H1 (cell line): ENCODE data around the gene ACTBL2. TPM values are rescaled to one million over a fixed set of nuclear protein-coding genes. Genes with fewer than 3 reads are reported as not detected.

Experiments
- EP300 ChIP-seq, 2 experiments: IDR thresholded peaks; 1 replicate in 1 of 2; 2 replicates in 1 of 2; pipeline ENCODE4 v1.6.1; 2011 to 2012; ENCODE audit warnings: low read depth in 2 of 2, low read length in 2 of 2, mild to moderate bottlenecking in 2 of 2, borderline replicate concordance in 1 of 2, inconsistent platforms in 1 of 2, moderate library complexity in 1 of 2
- GABPA ChIP-seq: IDR thresholded peaks from 2 replicates; pipeline ENCODE4 v1.6.1; 2011; ENCODE audit warnings: mild to moderate bottlenecking, low read length, moderate library complexity, borderline replicate concordance; ENCODE audit not compliant: insufficient read depth
- KDM4A ChIP-seq: IDR thresholded peaks from one replicate; pipeline ENCODE4 v1.7.1; 2012; ENCODE audit warnings: low read depth, mild to moderate bottlenecking, moderate library complexity, low read length, inconsistent platforms; ENCODE audit not compliant: severe bottlenecking
- NRF1 ChIP-seq: IDR thresholded peaks from 2 replicates; pipeline ENCODE4 v1.6.1; 2011; ENCODE audit warnings: mild to moderate bottlenecking, low read depth, low read length, improper control_type of control experiment
- RXRA ChIP-seq: IDR thresholded peaks from 2 replicates; pipeline ENCODE4 v1.6.1; 2011; ENCODE audit warnings: low read depth, mild to moderate bottlenecking, low read length, moderate library complexity; ENCODE audit not compliant: insufficient read depth
- SP2 ChIP-seq: IDR thresholded peaks from 2 replicates; pipeline ENCODE4 v1.6.1; 2012; ENCODE audit warnings: mild to moderate bottlenecking, low read length, inconsistent platforms
- TBP ChIP-seq: IDR thresholded peaks from 2 replicates; pipeline ENCODE4 v1.6.1; 2011; ENCODE audit warnings: low read depth, low read length, improper control_type of control experiment
- polyA plus RNA-seq, 7 experiments: library from polyadenylated mRNA; depleted of rRNA in 3 of 7; stranded (reverse) in 5 of 7; unstranded in 2 of 7; fragments of >200 nt in 5 of 7; fragments of 200-250 nt in 2 of 7; gene quantifications; 1 replicate in 5 of 7; 2 replicates in 1 of 7; 4 replicates in 1 of 7; pipeline versions ENCODE4 v1.2.1 to v1.2.3, GENCODE V29; 2011 to 2013; ENCODE audit warnings: missing spikeins in 2 of 7, mixed read lengths in 2 of 7
- total RNA-seq: library from RNA; stranded (reverse); fragmentation: NEBNext Ultra II Directional; extraction: Animal tissue kit (Norgen Biotek cat#: 25700); gene quantifications from 2 replicates; pipeline ENCODE4 v1.2.1, GENCODE V29; 2021
- TF ChIP-seq, protein P1 (sequence below): fragments of 300-600 bp; sonication (generic); IDR thresholded peaks from 2 replicates; pipeline ENCODE4 v1.7.1; 2012; ENCODE audit warnings: low read length, moderate library complexity, mild to moderate bottlenecking, inconsistent platforms; ENCODE audit not compliant: insufficient replicate concordance
- TF ChIP-seq, protein P2 (sequence below): IDR thresholded peaks from 2 replicates; pipeline ENCODE4 v1.6.1; 2011; ENCODE audit warnings: low read length, improper control_type of control experiment

The ACTBL2 gene
- total and polyA plus RNA-seq, 2 of the 8 experiments (the other 6 are each of a cell fraction or from before 2014, with no cell fraction given) = not detected

DNA sequence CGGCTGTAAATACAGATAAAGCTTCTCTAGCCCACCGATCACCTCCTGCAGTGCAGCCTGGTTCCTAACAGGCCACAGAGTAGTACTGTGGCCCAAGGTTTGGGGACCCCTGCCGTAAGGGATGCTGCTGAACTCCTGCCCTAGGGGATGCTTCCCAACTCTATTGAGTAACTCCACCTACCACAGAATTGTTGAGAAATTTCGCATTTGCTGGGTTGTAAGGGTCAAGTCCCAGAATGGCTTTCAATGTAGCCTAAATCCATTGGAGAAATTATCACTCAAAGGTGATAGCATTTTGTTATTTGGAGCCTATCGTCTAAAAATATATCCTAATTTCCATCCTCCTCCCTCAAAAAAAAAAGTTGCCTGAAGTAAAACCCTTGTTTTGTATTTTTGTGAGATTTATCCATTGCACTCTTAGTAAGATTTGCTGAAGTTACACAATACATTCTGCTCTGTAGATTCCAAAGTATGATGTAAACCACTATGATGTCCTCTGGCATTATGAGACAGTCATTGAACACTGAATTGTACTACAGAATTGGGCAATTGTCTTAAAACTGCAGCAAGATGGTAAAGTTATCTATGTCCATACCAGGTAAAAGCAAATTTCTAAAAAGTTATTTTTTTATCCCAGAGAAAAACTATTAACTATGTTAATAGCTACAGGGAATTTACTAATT is 14.0 kb downstream of the ACTBL2 start (continued):
- TF ChIP-seq, protein P1, sequence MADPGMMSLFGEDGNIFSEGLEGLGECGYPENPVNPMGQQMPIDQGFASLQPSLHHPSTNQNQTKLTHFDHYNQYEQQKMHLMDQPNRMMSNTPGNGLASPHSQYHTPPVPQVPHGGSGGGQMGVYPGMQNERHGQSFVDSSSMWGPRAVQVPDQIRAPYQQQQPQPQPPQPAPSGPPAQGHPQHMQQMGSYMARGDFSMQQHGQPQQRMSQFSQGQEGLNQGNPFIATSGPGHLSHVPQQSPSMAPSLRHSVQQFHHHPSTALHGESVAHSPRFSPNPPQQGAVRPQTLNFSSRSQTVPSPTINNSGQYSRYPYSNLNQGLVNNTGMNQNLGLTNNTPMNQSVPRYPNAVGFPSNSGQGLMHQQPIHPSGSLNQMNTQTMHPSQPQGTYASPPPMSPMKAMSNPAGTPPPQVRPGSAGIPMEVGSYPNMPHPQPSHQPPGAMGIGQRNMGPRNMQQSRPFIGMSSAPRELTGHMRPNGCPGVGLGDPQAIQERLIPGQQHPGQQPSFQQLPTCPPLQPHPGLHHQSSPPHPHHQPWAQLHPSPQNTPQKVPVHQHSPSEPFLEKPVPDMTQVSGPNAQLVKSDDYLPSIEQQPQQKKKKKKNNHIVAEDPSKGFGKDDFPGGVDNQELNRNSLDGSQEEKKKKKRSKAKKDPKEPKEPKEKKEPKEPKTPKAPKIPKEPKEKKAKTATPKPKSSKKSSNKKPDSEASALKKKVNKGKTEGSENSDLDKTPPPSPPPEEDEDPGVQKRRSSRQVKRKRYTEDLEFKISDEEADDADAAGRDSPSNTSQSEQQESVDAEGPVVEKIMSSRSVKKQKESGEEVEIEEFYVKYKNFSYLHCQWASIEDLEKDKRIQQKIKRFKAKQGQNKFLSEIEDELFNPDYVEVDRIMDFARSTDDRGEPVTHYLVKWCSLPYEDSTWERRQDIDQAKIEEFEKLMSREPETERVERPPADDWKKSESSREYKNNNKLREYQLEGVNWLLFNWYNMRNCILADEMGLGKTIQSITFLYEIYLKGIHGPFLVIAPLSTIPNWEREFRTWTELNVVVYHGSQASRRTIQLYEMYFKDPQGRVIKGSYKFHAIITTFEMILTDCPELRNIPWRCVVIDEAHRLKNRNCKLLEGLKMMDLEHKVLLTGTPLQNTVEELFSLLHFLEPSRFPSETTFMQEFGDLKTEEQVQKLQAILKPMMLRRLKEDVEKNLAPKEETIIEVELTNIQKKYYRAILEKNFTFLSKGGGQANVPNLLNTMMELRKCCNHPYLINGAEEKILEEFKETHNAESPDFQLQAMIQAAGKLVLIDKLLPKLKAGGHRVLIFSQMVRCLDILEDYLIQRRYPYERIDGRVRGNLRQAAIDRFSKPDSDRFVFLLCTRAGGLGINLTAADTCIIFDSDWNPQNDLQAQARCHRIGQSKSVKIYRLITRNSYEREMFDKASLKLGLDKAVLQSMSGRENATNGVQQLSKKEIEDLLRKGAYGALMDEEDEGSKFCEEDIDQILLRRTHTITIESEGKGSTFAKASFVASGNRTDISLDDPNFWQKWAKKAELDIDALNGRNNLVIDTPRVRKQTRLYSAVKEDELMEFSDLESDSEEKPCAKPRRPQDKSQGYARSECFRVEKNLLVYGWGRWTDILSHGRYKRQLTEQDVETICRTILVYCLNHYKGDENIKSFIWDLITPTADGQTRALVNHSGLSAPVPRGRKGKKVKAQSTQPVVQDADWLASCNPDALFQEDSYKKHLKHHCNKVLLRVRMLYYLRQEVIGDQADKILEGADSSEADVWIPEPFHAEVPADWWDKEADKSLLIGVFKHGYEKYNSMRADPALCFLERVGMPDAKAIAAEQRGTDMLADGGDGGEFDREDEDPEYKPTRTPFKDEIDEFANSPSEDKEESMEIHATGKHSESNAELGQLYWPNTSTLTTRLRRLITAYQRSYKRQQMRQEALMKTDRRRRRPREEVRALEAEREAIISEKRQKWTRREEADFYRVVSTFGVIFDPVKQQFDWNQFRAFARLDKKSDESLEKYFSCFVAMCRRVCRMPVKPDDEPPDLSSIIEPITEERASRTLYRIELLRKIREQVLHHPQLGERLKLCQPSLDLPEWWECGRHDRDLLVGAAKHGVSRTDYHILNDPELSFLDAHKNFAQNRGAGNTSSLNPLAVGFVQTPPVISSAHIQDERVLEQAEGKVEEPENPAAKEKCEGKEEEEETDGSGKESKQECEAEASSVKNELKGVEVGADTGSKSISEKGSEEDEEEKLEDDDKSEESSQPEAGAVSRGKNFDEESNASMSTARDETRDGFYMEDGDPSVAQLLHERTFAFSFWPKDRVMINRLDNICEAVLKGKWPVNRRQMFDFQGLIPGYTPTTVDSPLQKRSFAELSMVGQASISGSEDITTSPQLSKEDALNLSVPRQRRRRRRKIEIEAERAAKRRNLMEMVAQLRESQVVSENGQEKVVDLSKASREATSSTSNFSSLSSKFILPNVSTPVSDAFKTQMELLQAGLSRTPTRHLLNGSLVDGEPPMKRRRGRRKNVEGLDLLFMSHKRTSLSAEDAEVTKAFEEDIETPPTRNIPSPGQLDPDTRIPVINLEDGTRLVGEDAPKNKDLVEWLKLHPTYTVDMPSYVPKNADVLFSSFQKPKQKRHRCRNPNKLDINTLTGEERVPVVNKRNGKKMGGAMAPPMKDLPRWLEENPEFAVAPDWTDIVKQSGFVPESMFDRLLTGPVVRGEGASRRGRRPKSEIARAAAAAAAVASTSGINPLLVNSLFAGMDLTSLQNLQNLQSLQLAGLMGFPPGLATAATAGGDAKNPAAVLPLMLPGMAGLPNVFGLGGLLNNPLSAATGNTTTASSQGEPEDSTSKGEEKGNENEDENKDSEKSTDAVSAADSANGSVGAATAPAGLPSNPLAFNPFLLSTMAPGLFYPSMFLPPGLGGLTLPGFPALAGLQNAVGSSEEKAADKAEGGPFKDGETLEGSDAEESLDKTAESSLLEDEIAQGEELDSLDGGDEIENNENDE = no peak
- TF ChIP-seq, protein P2, sequence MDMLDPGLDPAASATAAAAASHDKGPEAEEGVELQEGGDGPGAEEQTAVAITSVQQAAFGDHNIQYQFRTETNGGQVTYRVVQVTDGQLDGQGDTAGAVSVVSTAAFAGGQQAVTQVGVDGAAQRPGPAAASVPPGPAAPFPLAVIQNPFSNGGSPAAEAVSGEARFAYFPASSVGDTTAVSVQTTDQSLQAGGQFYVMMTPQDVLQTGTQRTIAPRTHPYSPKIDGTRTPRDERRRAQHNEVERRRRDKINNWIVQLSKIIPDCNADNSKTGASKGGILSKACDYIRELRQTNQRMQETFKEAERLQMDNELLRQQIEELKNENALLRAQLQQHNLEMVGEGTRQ = no peak
- no peak for TF ChIP-seq TBP
- no peak for TF ChIP-seq RXRA
- TF ChIP-seq KDM4A = no peak
- TF ChIP-seq NRF1 = no peak
- no peak for TF ChIP-seq EP300 (IDR thresholded peaks at IDR 0.05; ENCODE audit: borderline replicate concordance in 1 of 2, low read depth in 2 of 2, low read length in 2 of 2)
- TF ChIP-seq GABPA = no peak
- no peak for TF ChIP-seq SP2
